IPS-11a (cell line): ENCODE measurements around the gene COPS6.
"Not testable (repeated sequence)": the region's sequence is repeated elsewhere in the genome, so short reads cannot be mapped to it uniquely, and the experiment has no call there.

ENCODE experiments used
- H3K4me3 ChIP-seq: one replicate; pipeline ENCODE4 v1.5.1; 2013; ENCODE audit warnings: low read depth, low read length, control low read depth

COPS6 gene

GRCh38 chr7:100126239-100126930, 37.6 kb downstream of the COPS6 start:
- H3K4me3 ChIP-seq: peak overlapping the region; percentile 88

GRCh38 chr7:100126931-100127865, 38.4 kb downstream of the COPS6 start, which contains the start of gene MBLAC1:
TSS of gene MBLAC1 (plus strand) at chr7:100126967. CDS start at chr7:100127396, 429 bp downstream.
- peak within 1 kb of the TSS; percentile 88 for H3K4me3 ChIP-seq

- peak overlapping the region; percentile 88 for H3K4me3 ChIP-seq
These were observed 39.3 kb downstream of the COPS6 start for GRCh38 chr7:100127866-100128636.

GRCh38 chr7:100128637-100128963, 39.8 kb downstream of the COPS6 start:
- no peak overlapping the region for H3K4me3 ChIP-seq

- not testable (repeated sequence) for H3K4me3 ChIP-seq
These were observed 41.4 kb downstream of the COPS6 start for GRCh38 chr7:100130220-100130607.

- no peak overlapping the region for H3K4me3 ChIP-seq
These were observed 42.1 kb downstream of the COPS6 start for GRCh38 chr7:100130608-100131453.

- no peak overlapping the region for H3K4me3 ChIP-seq
These were observed 43.4 kb downstream of the COPS6 start for GRCh38 chr7:100132126-100132525.

GRCh38 chr7:100132697-100133151, 44.0 kb downstream of the COPS6 start:
- no peak overlapping the region for H3K4me3 ChIP-seq

GRCh38 chr7:100137851-100138760, 49.3 kb downstream of the COPS6 start:
- H3K4me3 ChIP-seq: no peak overlapping the region

GRCh38 chr7:100141555-100141949, 52.8 kb downstream of the COPS6 start:
- H3K4me3 ChIP-seq: no peak overlapping the region
